Stimulated activated CD4-positive, alpha-beta T cell treated with anti-CD3 and anti-CD28 coated beads, Interleukin-15, amount 100 ng/mL, for 48 hours (primary cell): ENCODE data around the gene THAP7.
A peak's percentile ranks its signal among the peaks of the same experiment; 100 is the strongest.

Experiments used
- DNase-seq, 2 donors: peaks; one replicate each; pipeline ENCODE4 v3.0.0-alpha.2; 2020; ENCODE audit warnings: low read depth in 2 of 2

Gene THAP7

DNA sequence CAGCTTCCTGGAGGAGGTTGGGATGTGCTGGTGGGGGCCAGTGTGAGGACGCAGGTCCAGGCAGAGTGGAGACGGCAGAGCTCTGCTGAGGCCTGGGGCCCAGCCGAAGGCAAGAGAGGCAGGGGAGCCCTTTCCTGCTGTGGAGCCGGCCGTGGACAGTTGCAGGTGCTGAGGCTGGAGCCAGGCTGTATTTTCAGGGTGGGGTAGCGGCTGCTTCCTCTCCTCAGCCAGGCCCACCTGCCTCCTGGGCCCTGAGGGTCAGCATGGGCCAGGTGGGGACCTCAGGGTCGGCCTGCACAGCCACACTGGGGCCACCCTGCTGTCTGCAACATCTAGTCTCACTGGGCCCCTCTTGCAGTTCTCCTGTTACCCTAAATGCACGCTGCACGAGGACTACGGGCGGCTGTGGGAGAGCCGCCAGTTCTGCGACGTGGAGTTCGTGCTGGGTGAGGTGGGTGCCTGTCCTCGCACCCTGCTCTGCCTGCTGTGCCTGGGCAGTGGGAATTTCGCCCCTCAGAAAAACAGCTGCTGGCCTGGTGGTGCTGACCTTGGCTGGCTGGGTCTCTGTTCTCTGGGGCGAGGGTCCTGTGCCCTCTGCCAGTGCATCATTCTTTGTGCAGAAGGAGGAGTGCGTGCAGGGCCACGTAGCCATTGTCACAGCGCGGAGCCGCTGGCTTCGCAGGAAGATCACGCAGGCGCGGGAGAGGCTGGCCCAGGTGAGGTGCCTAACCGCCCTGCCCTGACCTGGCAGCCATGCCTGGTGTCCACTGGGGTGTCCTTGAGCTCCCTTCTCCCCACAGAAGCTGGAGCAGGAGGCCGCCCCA lies 8.4 kb downstream of the THAP7 start:
- no peak for DNase-seq

DNA sequence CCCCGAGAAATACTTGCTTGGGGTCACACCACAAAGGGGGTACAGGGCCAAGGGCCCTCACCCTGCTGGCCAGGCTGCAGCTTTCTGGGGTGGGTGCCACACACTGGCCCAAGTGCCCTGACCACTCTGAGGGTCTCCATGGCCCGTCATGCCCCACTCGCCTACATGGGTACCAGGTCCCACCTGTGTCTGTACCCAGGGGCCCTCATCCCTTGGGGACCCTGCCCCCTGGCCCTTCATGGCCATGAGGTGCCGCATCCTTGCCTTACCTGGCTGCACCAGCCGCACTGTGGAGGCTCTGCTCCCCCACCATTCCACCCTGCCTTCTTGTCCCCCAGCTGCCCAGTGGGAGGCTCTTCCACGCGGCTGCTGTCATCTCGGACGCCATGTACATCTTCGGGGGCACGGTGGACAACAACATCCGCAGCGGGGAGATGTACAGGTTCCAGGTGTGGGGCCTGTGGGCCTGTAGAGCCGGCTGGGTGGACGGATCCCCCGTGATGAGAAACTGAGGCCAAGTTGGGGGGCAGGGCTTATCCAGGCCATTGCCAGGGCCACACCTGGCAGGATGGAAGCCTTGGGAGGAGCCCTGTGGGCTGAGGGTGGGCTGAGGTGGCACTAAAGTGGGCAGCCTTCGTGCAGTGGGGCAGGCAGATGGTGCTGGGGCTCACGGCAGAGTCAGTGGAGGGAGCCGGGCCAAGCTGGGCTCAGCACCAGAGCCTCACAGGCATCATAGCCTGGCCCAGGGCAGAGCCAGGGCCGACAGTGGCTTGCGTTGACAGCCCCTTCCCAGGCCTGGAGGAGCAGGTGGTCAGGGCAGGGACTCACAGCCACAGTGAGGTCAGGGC lies 9.2 kb downstream of the THAP7 start:
- no peak for DNase-seq

DNA sequence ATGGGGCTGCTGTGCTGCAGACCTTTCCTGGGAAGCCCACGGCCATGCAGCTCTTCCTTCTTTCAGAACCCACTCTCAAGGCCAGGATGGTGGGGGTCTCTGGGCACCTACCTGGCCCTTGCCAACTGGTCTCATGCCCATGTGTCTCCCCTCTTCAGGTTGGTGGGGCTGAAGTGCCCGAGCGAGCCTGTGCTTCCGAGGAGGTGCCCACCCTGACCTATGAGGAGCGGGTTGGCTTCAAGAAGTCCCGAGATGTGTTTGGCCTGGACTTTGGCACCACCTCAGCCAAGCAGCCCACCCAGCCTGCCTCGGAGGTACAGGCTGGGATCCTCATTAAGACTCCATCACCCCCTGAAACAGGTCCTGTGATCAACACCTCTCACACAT lies 9.9 kb downstream of the THAP7 start:
- no peak for DNase-seq

DNA sequence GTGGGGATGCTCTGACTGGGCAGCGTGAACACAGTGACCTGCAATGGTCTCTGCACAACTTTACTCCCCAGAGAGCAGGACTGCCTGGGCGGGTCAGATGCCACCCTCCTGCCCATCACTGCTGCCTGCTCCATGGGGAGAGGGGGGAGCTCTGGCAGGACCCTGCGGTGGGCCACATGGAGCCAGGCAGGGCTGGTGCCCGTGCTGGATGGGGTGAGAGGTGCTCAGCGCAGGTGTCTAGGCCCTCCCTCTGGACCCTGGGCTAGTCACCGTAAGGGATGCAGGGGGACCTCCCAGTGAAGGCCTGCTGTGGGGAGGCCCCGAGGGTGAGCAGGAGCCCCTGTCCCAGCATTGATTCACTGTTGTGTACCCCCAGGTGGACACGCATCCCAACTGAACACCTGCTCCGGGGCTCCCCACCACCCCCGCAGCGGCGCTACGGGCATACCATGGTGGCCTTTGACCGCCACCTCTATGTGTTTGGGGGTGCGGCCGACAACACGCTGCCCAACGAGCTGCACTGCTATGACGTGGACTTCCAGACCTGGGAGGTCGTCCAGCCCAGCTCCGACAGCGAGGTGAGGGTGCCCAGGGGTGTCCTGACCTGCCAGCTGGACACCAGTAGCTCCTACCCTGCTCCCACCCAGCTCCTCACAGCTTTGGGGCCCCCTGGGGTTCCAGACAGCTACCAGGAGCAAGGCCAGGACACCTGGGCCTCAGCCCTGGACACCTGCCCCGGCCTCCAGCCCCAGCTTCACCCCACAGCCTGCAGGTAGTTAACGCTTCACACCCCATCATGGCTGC lies 10.5 kb downstream of the THAP7 start:
- no peak for DNase-seq

DNA sequence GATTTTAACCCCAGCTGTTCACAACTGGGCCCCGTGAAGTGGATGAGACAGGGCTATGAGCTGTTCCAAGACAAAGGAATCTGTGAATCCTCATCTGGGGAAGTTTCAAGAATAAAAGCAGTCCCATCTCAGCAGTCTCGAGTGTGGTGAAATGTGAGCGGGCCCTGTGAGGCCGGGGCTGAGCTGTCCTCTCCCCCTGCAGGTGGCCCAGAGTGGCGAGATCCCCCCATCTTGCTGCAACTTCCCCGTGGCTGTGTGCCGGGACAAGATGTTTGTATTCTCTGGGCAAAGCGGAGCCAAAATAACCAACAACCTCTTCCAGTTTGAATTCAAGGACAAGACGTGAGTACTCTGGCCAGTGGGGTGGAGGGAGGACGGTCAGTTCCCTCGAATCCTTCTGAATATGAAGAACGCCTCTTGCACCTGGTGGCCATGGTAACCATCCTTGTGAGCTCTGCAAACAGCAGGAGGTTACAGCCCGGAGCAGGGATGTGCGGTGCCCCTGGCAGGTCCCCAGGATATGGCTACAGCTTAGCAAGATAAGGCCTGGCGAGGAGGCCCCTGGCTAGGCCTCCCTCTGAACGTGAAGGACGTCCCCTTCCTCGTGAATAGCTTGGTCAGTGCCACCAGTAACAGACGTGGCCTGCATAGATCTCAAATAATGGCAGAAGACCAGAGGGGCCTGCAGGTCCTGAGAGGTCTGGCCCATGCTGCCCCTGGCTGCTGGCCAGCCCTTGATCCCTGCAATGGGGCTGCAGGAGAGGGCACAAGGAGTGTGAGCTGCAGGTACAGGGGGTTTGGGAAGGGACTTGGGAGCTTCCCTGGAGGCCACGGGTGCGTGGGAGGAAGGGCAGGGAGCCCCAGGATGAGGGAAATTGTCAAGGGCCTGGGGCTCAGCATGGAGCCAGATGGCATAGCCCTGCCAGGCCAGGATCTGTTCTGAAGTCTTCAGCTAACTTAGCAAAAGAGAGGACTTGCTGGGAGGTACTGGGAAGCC lies 11.4 kb downstream of the THAP7 start:
- no peak for DNase-seq

DNA sequence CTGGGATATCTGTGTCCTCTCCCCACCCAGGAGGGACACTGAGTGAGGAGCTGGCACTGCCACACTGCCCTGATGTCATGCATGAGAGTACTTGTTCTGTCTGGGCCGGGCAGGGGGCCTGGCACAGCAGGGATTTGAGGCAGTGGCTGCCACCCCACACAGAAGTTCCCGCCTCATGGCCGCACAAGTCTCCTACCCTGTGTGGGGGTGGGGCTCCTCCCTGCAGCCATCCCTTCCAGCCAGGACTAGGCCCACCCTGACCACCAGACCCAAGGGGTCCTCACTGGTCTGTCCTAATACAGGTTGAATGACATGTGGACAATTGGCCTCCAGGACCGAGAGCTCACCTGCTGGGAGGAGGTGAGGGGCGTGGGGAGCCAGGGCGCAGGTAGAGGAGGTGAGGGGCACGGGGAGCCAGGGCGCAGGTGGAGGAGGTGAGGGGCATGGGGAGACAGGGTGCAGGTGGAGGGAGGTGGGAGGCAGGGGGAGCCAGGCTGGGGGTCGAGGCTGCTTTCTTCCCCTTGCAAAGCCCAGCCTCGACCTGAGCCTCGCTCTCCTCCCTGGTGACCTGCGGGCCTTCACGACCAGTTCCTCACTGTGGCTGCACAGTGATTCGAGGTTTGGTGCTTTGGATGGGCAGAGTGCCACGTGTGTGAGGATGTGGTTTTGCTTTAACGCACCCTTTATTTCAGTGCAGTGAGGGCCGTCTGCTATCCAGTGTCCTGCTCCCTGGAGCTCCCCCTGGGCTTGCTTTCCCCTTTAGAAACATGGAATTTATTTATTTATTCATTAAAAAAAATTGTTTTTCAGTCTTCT lies 12.4 kb downstream of the THAP7 start:
- no peak for DNase-seq

DNA sequence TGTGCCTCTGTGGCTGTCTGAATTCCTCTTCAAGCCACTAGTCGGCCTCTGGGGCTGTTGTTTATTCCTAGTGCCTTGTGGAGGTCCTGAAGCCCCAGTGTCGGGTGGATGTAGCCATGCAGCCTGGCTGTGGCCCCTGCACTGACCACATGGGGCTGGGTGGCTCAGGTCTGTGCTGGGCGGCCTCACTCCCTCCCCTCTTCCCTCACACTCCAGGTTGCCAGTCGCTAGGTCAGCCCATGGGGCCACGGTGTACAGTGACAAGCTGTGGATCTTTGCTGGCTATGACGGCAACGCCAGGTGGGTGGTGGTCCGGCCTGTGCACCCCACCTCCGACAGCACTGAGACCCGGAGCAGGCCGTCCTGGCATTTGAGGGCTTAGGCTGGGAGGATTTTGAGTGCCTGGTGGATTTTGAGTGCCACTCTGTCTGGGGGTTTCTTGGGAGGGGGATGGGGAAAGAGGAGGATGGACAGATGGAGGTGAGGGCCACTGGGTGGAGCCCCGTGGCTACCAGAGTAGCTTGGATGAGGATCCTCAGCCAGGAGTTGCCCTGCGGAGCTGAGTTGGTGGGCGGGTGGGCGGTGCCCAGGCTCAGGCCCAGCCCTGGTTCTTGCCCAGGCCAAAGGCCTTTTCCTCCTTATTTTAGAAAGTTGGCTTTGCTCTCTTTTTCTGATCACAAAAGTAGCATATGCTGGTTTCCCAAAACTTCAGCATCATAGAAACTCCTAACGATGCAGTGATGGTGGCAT lies 13.2 kb downstream of the THAP7 start:
- no peak for DNase-seq

DNA sequence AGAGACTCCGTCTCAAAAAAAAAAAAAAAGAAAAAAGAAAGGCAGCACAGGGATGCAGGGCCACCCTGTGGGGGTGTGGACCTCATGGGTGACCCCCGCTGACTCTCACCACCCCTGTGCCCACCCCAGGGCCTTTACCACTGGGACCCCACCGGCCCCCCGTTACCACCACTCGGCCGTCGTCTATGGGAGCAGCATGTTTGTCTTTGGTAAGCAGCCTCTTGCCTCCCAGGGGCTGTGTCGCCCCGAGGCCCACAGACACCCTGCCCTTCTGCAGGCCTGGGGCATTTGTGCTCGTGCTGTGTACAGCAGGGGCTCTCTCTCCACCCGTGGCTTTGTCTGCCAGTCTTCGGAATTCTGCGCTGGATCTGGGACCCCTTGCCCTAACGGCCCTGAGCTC lies 14.5 kb downstream of the THAP7 start:
- no peak for DNase-seq

DNA sequence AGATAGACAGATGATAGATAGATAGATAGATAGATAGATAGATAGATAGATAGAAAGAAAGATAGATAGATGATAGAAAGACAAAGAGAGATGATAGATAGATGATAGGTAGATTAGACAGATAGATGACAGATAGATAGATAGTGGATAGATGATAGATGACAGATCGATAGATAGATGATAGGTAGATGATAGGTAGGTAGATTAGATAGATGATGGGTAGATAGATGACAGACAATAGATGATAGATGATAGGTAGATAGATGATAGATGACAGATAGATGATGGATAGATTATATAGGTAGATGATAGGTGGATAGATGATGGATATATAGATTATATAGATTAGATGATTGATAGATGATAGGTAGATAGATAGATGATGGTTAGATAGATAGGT lies 15.6 kb downstream of the THAP7 start:
- no peak for DNase-seq

DNA sequence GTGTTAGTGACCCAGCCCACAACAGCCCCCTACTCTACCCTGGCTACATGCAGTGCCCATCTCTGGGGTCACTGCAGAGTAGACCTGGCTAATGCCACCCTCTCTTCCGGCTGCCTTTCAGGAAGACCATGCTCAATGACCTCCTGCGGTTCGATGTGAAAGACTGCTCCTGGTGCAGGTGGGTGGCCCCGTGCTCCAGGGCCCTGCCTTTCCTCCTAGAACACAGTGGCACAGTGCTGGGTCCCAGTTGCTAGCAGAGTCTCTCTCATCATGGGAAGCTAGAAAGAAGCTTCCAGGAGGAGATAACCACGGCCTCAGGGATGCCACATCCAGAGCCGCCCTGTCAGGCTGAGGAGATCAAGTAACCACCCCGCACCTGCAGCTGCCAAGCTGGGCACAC lies 16.2 kb downstream of the THAP7 start:
- no peak for DNase-seq

DNA sequence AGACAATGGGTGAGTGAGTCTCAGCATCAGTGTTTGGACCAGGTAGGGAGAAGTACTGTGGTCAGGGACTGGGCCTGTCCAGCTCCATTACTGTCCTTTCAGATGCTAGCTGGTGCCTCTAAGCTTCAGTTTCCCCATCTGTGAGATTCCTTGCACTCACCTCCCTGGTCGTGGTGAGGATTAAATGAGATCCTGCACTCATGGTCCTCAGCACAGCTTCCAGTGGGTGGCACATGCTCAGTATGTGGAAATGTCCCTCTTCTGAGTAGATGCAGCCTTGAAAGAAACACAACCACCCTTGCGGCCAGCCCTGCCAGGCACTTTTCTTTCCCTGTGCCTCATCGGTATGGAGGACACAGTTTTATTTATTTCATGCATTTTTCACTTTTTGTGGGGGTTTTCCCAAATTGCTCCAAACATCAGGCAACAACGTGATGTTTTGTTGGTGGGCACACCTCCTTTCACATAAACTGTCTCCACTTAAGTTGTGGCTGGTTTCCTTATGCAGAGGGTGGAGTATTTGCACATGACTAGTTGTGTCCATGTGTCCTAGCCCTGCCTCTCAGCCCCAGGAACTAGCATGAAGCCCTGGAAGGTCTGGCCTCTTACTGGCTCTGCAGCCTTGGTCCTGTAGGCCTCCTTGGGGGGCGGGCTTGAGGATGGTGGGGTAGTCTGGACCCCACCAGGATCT lies 18.7 kb downstream of the THAP7 start:
- DNase-seq = no peak

DNA sequence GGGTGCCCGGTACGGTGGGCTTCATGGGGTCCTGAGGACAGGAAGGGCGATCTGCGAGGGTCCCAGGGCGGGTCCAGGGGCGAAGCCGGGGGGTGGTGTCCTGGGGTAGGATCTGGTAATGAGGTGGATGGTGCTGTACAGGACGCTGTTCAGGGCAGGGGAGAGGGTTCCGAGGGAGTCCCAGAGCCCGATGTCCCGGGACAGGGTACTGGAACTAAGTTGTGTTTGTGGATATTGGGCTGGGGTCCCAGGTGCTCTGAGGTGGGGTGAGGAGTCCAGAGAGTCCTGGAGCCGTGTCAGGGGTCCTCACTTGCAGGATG lies 19.4 kb downstream of the THAP7 start:
- DNase-seq = no peak

DNA sequence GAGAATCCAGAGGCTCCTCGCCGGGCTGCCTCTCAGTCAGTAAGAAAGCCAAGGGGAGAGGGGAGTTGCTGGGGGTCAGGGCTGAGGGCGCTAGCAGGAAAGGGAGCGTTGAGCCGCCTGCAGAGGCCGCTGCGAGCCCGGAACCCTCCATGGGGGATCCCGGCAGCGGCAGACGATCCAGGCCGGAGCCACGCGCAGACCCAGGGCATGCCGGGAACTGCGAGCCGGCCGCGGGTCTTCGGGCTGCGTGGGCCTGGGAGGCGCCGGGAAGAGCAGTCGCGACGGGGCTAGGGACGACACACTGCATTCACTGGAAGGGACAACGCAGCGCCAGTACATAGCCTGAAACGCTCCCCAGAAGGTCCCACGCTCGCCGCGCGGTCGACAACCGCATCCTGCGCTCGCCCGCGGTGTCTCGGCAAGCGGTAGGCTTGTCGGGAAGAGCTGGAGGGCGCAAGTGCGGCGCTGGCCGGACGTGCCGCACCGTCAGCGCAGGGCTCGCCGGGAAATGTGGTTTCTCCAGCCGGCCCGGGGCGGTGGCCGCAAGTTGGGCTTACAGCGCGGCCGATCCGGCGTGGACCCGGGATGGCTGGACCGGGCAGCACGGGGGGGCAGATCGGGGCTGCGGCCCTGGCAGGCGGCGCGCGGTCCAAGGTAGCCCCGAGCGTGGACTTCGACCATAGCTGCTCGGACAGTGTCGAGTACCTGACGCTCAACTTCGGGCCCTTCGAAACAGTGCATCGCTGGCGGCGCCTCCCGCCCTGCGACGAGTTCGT lies 19.9 kb downstream of the THAP7 start, which contains the start of gene LZTR1:
LZTR1 (plus strand) TSS at position 511 of the 776 bp plus-strand sequence; CDS start at position 586, 75 bp downstream.
- peak; percentile 45 to 62 for DNase-seq

DNA sequence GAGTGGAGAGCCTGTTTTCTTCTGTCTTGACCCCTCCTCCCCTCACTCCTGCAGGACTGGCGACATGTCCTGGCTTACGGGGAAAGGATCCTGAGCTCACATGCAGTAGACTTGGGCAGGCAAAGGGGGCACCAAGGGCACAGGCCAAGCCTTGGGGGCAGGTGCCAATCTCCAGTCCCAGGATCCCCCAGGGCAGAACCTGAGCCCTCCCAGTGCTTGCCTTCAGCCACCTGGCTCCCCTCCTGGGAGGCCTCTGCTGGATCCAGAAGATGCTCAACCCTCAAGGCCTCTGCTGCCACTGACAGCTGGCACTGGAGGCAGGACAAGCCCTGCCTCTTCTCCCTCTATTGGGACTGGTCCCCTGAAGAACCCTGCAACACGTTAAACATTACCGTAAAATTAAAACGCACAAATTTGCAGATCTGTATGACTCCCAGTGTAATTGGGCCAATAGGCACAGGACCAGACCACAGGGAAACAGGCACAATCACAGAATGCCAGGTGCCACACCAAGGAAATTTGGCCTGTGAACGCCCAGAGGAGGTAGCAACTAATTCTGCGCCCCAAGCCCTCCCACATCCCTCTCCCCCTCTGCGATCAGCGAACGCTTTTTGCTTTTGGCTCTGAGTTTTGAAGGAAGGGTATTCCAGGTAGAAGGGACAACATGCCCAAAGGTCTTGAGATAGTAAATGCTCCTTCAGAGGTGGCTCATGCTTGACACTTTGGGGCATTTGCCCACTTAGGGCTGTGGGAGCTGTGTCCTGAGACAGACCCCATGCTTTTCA lies 20.8 kb downstream of the THAP7 start:
- DNase-seq = no peak

DNA sequence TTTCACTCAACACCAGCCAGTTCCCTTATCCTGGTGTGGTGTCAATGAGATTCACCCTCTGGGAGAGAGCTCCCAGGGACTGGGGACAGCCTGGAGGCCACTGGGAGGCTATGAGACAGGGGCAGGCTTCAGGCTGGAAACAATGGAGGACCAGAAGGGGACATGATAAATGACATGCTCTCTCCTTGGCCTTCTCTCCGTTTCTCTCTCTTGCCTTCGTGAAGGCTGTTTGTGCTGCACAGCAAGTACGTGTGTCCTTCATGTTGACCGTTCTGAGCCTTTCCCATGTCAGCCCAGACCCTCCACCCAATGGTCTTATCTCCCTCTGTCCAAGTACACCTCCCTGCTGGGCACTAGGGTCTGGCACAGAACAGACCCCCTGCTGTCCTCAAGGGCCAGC lies 21.4 kb downstream of the THAP7 start:
- DNase-seq = no peak

DNA sequence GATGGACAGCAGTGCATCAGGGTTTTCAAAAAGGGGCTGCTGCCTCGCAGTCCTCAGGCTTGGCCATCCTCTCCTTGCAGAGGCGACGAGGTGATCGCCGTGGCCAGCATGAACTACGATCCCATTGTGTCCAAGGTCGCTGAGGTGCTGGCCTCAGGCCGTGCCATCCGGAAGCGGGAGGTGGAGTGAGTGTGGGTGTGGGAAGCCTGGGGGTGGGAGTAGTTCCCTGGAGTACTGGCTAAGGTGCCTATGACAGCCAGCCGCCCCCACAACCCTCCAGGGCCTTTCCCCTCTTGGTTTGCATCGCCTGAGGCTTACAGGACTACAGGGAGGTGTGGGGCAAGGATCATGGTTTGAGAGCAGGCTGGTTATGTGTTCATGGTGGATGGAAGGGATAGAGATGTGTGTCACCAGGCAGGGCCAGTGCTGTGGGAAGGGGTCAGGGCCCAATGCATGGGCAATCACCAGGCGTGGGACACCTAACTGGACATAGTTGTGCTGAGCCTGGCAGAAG lies 21.9 kb downstream of the THAP7 start:
- no peak for DNase-seq

DNA sequence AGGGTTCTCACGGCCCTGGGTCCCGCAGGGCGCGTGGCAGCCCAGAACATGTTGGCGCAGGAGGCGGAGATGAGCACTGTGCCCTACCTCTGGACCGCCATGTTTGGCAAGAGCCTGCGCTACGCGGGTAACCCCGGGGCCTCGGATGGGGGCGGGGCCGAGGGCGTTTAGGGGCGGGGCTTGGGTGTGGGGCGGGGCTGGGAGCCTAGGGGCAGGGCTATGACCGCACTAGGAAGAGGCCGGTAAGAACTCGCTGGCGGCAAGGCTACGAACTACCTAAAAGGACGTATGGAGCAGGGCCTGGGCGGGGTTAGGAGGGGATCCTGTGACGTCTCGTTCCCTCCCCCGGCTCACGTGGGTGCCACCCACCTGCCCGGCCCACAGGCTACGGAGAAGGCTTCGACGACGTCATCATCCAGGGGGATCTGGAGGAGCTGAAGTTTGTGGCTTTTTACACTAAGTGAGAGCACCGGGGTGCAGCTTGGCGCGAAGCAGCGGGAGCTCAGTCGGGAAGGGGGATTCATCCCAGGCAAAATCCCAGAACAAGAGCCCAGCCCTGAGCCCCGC lies 22.6 kb downstream of the THAP7 start:
- peak; percentile 66 to 75 for DNase-seq
